ENCODE data around the gene TEKT3. TPM values are rescaled to one million over a fixed set of nuclear protein-coding genes. Genes with fewer than 3 reads are reported as not detected.

TEKT3 gene
- total RNA-seq, 1 donor from 2014 or later: not detected

- no peak for TF ChIP-seq CTCF (IDR thresholded peaks at IDR 0.05)
- no peak overlapping the region for H3K4me3 ChIP-seq
- H3K4me1 ChIP-seq: no peaks in the 10 kb centered on the region
- H3K36me3 ChIP-seq: no peaks in the 10 kb centered on the region
- DNase-seq (ENCODE audit: low spot score in 2 of 2): no peak
- no peak overlapping the region for H3K27ac ChIP-seq
- no peaks in the 10 kb centered on the region for H3K9me3 ChIP-seq
- no peaks in the 10 kb centered on the region for H3K27me3 ChIP-seq
- intact Hi-C loops (cut with DNase I): no loop called here
Observed at GRCh38 chr17:15287538-15288267, 53.7 kb downstream of the TEKT3 start.

- no peaks in the 10 kb centered on the region for H3K9me3 ChIP-seq
- no peaks in the 10 kb centered on the region for H3K27me3 ChIP-seq
- H3K27ac ChIP-seq: no peak overlapping the region
- no peak for DNase-seq (ENCODE audit: low spot score in 2 of 2)
- intact Hi-C loops (cut with DNase I): no loop called here
- H3K4me1 ChIP-seq: no peaks in the 10 kb centered on the region
- H3K36me3 ChIP-seq: no peaks in the 10 kb centered on the region
- no peak for TF ChIP-seq CTCF (IDR thresholded peaks at IDR 0.05)
- H3K4me3 ChIP-seq: no peak overlapping the region
Observed at GRCh38 chr17:15285466-15285865, 55.9 kb downstream of the TEKT3 start.

GRCh38 chr17:15284537-15284936, 56.9 kb downstream of the TEKT3 start:
- H3K27me3 ChIP-seq: no peaks in the 10 kb centered on the region
- H3K9me3 ChIP-seq: no peaks in the 10 kb centered on the region
- no peak overlapping the region for H3K27ac ChIP-seq
- no peaks in the 10 kb centered on the region for H3K4me1 ChIP-seq
- no peaks in the 10 kb centered on the region for H3K36me3 ChIP-seq
- intact Hi-C loops (cut with DNase I): no loop called here
- TF ChIP-seq CTCF (IDR thresholded peaks at IDR 0.05): no peak
- no peak for DNase-seq (ENCODE audit: low spot score in 2 of 2)
- no peak overlapping the region for H3K4me3 ChIP-seq

GRCh38 chr17:15284107-15284506, 57.3 kb downstream of the TEKT3 start:
- H3K27ac ChIP-seq: no peak overlapping the region
- H3K9me3 ChIP-seq: no peaks in the 10 kb centered on the region
- no peak overlapping the region for H3K4me3 ChIP-seq
- H3K27me3 ChIP-seq: no peaks in the 10 kb centered on the region
- TF ChIP-seq CTCF (IDR thresholded peaks at IDR 0.05): no peak
- intact Hi-C loops (cut with DNase I): no loop called here
- no peaks in the 10 kb centered on the region for H3K4me1 ChIP-seq
- no peak for DNase-seq (ENCODE audit: low spot score in 2 of 2)
- no peaks in the 10 kb centered on the region for H3K36me3 ChIP-seq

GRCh38 chr17:15281909-15282308, 59.5 kb downstream of the TEKT3 start:
- TF ChIP-seq CTCF (IDR thresholded peaks at IDR 0.05): no peak
- Histone ChIP-seq H3K27ac (no peak overlapping the region), H3K4me1 (no peaks in the 10 kb centered on the region), H3K9me3 (no peaks in the 10 kb centered on the region), H3K27me3 (no peaks in the 10 kb centered on the region), H3K4me3 (no peak overlapping the region), H3K36me3 (no peaks in the 10 kb centered on the region)
- intact Hi-C loops (cut with DNase I): no loop called here
- DNase-seq (ENCODE audit: low spot score in 2 of 2): no peak

Measured in ascending aorta (tissue), 2 donors.